ENCODE data around the gene PCDH18.

Gene PCDH18

DNA sequence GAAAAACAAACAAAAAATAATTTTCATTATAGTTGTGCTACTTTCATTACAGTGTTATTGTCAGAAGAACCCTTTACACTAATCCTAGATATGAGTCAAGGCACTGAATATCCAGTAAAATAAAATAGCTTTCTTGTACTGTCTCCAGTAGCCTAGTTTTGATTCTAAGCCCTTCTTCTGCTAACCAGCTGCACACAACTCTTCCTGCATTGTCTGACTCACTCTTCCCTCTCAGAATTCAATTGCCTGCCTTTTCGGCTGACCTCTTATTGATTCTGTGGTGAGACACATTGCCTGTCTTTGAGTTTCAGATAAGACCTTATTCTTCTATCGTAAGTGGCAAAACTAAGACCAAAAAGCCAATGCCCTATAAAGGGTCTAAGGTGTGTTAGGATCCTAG, 26.7 kb upstream of the PCDH18 start:
- peak; percentile 34 for DNase-seq (ENCODE audit: low read depth)
- TF ChIP-seq, protein P1, sequence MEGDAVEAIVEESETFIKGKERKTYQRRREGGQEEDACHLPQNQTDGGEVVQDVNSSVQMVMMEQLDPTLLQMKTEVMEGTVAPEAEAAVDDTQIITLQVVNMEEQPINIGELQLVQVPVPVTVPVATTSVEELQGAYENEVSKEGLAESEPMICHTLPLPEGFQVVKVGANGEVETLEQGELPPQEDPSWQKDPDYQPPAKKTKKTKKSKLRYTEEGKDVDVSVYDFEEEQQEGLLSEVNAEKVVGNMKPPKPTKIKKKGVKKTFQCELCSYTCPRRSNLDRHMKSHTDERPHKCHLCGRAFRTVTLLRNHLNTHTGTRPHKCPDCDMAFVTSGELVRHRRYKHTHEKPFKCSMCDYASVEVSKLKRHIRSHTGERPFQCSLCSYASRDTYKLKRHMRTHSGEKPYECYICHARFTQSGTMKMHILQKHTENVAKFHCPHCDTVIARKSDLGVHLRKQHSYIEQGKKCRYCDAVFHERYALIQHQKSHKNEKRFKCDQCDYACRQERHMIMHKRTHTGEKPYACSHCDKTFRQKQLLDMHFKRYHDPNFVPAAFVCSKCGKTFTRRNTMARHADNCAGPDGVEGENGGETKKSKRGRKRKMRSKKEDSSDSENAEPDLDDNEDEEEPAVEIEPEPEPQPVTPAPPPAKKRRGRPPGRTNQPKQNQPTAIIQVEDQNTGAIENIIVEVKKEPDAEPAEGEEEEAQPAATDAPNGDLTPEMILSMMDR (IDR thresholded peaks at IDR 0.05; ENCODE audit: control insufficient read depth, insufficient read depth, low read depth, low read length, missing control alignments) = no peak
- H3K4me3 ChIP-seq (ENCODE audit: control insufficient read depth, low read depth, low read length) = no peak overlapping the region

DNA sequence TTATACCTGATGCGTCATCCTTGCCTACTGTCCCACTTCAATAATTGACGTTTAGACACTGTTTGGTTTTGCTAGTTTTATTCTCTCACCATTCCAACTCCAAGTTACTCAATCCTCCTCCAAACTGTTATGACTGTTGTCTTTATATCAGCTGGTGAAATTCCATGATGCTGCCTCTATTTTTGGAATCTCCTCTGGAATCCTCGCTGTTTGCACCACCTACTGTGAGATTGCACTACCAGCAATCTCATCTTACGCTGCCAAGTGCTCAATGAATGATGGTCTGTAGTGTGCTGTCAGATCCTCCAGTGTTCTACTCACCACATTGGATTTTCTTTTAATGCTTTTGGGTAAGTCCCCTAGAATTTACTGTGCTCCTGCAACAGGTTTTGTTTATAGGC, 13.2 kb upstream of the PCDH18 start:
- DNase-seq (ENCODE audit: low read depth) = peak; percentile 97
- no peak overlapping the region for H3K4me3 ChIP-seq (ENCODE audit: control insufficient read depth, low read depth, low read length)
- TF ChIP-seq, protein P1 (IDR thresholded peaks at IDR 0.05; ENCODE audit: control insufficient read depth, insufficient read depth, low read depth, low read length, missing control alignments) = peak; percentile 37

DNA sequence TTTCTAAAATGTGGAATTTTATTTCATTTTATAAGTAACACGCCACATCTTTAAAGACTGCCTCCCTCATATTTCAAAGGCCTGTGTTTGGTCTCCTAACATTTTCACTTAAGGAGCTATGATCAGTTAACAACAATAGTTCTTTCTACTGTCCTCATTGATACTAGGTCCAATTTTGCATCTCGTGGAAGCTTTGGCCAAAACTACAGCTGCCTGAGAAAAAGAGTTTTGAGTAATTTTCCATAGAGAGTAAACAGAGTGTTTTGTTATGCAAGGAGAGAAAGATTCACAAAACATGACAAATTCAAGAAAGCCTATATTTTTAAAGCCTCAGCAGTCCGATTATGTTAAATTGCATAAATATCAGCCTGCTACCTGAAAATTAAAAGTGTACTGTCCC, 11.4 kb upstream of the PCDH18 start:
- TF ChIP-seq, protein P1 (IDR thresholded peaks at IDR 0.05; ENCODE audit: control insufficient read depth, insufficient read depth, low read depth, low read length, missing control alignments) = no peak
- H3K4me3 ChIP-seq (ENCODE audit: control insufficient read depth, low read depth, low read length) = no peak overlapping the region
- no peak for DNase-seq (ENCODE audit: low read depth)

DNA sequence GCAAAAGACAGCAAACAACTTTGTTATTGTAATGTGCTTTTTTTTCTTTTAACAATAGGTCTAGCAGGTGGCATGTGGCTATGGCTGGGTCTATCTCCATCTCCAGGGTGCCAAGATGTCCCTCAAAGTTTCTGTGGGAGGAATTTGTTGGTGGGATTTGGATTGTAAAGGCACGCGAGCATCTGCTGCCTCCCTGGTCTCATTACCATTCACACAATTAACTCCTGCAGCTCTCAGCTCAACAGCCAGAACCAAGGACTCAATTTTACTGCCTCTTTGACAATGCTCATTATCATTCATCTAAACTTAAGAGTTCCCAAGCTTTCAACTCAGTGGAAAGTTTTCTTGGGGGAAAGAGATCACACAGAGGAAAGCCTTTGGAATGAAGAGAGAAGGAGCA, 10.9 kb upstream of the PCDH18 start:
- no peak for DNase-seq (ENCODE audit: low read depth)
- TF ChIP-seq, protein P1 (IDR thresholded peaks at IDR 0.05; ENCODE audit: control insufficient read depth, insufficient read depth, low read depth, low read length, missing control alignments) = no peak
- no peak overlapping the region for H3K4me3 ChIP-seq (ENCODE audit: control insufficient read depth, low read depth, low read length)

DNA sequence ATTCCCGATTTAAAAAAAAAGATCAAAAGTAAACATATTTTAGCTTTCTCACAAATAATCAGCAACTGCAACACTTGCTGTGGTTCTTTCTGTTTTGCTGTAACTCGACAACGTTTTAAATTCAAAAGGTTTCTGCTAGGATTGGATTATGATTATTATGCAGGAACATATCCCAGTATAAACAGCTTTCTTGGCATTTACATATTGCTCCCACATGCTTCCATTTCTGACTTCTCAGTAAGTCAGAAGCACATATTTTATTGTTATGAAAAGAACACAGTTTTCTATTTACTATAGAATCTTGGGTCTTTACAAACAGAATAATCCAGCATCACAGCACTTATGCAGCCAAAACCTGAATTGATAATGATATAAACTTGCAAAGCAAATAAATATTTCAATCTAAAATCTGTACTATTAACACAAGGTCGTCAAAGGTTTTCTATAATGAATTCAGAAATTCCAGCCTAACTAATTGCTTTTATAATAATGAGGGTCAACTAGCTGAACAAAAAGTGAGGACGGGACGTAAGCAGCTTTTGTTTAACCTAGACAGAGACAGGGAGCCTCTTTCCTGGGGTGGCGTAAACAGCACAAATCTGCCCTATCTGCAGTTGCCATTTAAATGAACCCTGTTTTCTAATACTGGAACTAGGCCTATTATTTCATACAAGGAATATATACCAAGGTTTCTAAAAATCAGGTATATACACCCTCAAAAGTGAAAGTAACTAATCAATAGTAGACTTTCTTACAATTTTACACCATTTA, 9.8 kb upstream of the PCDH18 start:
- peak overlapping the region; percentile 12 for H3K4me3 ChIP-seq (ENCODE audit: control insufficient read depth, low read depth, low read length)
- DNase-seq (ENCODE audit: low read depth) = no peak
- TF ChIP-seq, protein P1 (IDR thresholded peaks at IDR 0.05; ENCODE audit: control insufficient read depth, insufficient read depth, low read depth, low read length, missing control alignments) = no peak

DNA sequence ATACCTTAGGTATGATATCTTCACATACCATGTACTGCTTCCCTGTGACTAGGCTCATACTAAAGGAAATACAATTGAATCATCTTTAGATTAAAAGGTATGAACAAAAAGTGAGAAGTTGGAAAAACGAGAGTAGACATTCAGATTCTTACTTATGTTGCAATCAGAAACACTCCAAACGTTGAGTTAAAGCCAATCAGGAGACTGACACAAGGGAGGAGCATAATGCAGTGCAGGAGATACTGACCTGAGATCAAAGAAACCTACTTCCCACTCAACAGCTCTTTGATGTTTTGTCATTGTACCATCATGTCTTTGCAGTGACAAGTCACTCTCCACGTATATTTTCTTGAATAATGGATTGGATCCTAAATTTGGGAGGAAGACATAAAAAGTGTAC, 8.9 kb upstream of the PCDH18 start:
- DNase-seq (ENCODE audit: low read depth) = no peak
- H3K4me3 ChIP-seq (ENCODE audit: control insufficient read depth, low read depth, low read length) = no peak overlapping the region
- TF ChIP-seq, protein P1 (IDR thresholded peaks at IDR 0.05; ENCODE audit: control insufficient read depth, insufficient read depth, low read depth, low read length, missing control alignments) = no peak
